NCI-H2029 (cell line): ENCODE results near the gene BMPER.
"Not testable (repeated sequence)": the region's sequence is repeated elsewhere in the genome, so short reads cannot be mapped to it uniquely, and the experiment has no call there.

Source experiments
- DNase-seq: peaks from one replicate; lab custom pipeline; 2025; lab: John Stamatoyannopoulos, UW

Gene BMPER

DNA sequence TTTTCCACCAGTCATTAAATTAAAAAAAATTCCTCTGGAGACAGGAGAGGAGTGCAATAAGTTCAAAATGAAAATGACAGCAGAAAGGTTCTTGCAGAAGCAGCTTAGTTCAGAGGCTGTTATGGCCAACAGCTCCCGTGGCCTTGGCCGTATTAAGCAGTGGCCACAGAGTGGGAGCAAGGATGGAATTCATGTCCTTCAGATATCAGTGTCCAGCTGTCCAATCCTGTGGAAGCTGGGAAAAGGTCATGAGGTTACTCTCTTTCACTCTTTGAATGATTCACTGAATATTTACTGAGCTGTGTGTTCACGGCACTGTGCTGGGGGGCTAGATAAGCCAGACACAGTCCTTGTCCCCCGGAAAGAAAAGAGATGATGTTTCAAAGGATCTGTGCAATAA lies 231.8 kb downstream of the BMPER start:
- no peak for DNase-seq

DNA sequence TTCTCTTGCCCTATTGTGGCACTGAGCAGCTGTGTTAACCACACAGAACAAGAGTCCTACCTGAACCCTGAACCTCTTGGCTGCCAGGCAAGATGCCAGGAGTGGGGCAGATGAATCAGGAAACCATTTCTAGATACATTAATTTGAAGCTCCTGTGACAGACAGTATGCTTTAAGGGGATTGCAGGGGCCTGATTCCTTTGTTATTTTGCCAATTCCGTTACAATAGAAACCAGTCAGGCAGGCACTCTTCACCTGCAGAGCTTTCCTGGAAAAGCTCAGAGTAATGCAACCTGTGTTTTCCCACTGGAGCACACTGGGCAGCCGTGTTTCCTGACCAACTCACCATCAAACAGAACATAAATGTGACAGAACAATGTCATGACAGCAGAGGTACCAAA lies 233.1 kb downstream of the BMPER start:
- peak; percentile 94 for DNase-seq

- no peak for DNase-seq
Observed at GRCh38 chr7:34139086-34139485, 233.7 kb downstream of the BMPER start.

DNA sequence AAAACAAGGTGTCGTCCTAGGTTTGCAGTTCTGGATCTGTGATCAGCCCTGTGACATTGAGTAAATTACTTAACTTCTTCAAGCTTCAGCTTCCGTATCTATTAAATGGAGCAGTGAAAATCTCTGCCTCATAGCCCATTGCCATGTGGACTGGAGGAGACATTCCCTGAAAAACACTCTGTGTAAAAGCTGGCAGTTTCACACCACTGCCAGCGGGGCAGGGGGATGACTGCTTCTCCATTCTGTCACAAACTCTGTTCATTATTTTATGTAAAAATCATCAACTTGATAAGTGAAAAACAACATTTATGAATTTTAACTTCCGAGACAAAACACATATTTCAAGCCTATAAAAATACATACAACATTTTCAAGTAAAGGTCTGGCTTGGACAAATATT lies 234.7 kb downstream of the BMPER start:
- no peak for DNase-seq

GRCh38 chr7:34143402-34143801 lies 238.1 kb downstream of the BMPER start:
- DNase-seq: no peak

DNA sequence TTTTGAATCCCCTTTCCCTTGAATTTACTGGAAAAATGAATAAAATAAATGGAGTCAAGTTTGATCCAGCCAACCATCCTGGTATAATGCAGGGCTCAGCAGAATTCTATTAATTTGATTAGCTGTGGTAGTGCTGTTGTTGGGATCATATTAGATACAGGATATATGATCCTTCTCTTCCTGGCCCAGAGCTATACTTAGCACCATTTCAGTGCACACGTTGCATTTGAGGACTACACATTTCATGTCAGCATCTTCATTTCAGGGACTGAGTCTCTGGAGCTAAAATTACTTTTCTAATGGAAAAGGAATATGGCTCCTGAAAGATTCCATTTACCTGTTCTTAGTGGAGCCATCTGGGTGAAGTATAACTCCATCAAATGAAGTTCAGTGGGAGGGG lies 240.3 kb downstream of the BMPER start:
- no peak for DNase-seq

- no peak for DNase-seq
Observed at GRCh38 chr7:34153656-34154270, 248.4 kb downstream of the BMPER start.

GRCh38 chr7:34155220-34155908 lies 250.0 kb downstream of the BMPER start:
- no peak for DNase-seq

- no peak for DNase-seq
Observed at GRCh38 chr7:34156336-34156735, 251.0 kb downstream of the BMPER start.

GRCh38 chr7:34157137-34157536 lies 251.8 kb downstream of the BMPER start:
- no peak for DNase-seq

DNA sequence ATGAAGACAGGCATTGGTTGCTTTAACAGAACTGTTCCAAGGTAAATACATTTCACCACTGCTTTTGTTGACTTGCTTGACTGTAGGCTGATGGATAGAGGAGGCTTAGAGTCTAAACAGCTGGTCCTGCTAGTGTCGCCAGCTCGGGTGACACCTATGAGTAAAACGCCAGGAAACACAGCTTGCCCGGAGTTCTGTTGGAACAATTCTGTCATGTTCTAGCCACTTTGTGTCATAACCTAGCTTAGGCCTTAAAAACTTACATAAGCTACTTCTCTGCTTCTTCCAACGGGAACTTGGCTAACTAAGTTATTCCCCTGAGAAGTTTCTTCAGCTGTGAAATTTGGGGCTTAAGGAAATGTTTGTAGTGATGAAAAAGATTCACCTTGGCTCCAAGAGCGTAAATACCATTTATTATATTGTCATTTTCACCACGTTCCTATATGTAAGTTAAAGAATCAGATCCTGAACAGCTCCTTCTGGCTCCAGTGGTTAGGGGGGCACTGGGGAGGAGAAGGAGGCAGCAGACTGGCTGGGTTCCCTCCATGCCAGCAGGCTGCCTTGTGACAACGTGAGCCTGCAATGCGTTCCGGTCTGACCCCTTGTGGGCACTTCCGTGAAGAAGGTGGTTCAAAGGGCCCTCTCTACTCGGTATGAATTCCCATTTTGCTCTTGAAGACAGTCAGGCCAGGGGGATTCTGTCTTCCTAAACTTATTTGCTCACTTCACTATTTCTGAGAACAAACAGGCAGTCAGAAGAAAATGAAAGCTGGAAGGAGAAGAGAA lies 253.2 kb downstream of the BMPER start:
- peak; percentile 36 for DNase-seq

DNA sequence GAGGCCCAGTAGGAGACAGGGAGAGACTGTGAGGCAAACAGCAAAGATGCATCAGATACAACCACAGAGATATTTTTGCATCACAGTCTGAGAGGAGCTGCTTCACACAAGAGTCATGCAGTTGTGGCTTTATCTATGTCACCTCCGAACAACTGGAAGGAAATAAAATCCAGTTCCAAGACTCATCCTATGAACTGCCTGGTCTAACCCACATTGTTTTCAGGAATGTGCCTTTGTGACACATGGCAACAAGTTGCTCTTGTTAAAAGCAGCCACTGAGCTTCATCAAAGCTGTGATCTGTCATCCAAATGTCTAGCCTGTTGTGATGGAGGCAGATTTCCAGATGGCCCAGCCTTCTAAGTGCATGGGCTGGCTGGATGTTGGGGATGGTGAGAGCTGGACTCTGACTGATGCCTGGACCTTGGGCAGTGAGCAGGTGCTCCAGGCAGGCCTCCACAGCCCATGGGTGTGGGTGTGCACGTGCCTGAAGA lies 255.0 kb downstream of the BMPER start:
- DNase-seq: no peak

- DNase-seq: no peak
Observed at GRCh38 chr7:34162027-34162565, 256.8 kb downstream of the BMPER start.

GRCh38 chr7:34162677-34163076 lies 257.3 kb downstream of the BMPER start:
- no peak for DNase-seq

DNA sequence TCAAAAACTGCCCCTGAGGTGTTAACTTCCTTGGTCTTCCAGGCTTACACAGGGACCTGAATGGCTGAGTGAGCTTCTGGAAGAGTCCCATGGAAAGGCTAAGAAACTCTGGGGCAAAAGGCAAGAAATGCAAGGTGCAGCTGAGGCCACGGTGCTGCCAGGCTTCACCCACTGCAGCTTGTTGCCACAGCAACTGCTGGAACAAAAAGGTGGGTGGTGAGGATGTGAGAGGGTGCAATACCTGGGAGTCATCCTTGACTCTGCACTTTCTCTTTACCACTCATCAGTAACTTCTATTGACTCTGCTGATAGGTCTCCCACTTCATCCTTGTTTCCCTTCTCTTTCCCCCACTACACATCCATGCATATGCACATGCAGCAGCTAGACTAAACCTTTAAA lies 258.6 kb downstream of the BMPER start:
- DNase-seq: no peak

GRCh38 chr7:34165466-34165865 lies 260.1 kb downstream of the BMPER start:
- DNase-seq: no peak

- DNase-seq: peak; percentile 11
Observed at GRCh38 chr7:34165927-34166550, 260.7 kb downstream of the BMPER start.

GRCh38 chr7:34168013-34168412 lies 262.7 kb downstream of the BMPER start:
- no peak for DNase-seq

DNA sequence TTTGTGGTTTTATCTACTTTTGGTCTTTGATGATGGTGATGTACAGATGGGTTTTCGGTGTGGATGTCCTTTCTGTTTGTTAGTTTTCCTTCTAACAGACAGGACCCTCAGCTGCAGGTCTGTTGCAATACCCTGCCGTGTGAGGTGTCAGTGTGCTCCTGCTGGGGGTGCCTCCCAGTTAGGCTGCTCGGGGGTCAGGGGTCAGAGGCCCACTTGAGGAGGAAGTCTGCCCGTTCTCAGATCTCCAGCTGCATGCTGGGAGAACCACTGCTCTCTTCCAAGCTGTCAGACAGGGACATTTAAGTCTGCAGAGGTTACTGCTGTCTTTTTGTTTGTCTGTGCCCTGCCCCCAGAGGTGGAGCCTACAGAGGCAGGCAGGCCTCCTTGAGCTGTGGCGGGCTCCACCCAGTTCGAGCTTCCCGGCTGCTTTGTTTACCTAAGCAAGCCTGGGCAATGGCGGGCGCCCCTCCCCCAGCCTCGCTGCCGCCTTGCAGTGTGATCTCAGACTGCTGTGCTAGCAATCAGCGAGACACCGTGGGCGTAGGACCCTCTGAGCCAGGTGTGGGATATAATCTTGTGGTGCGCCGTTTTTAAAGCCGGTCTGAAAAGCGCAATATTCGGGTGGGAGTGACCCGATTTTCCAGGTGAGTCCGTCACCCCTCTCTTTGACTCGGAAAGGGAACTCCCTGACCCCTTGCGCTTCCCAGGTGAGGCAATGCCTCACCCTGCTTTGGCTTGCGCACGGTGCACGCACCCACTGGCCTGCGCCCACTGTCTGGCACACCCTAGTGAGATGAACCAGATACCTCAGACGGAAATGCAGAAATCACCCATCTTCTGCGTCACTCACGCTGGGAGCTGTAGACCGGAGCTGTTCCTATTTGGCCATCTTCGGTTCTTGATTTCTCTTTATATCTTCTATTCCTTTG lies 269.6 kb downstream of the BMPER start:
- not testable (repeated sequence) for DNase-seq

DNA sequence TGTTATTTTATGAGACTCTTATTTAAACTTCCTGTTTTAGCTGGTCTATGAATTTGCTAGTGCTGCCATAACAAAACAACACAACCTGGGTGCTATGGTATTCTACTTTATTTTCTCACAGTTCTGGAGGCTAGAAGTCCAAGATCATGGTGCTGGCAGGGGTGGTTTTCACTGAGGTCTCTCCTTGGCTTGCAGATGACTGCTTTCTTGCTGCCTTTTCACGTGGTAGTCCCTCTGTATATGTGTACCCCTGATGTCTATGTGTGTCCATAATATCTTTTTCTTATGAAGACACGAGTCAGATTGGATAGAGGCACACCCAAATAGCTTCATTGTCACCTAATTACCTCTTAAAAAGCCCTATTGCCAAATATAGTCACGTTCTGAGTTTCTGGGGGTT lies 270.5 kb downstream of the BMPER start:
- DNase-seq: no peak

- DNase-seq: no peak
Observed at GRCh38 chr7:34177476-34177875, 272.1 kb downstream of the BMPER start.
